Fibroblast of skin of back (primary cell): Measurements from ENCODE around the gene PTPRJ.
"Not testable (repeated sequence)": the region's sequence is repeated elsewhere in the genome, so short reads cannot be mapped to it uniquely, and the experiment has no call there.

Source experiments
- DNase-seq: peaks from one replicate; pipeline ENCODE4 v3.0.0-alpha.2; 2013

PTPRJ gene

GRCh38 chr11:48168815-48169214 lies 188.5 kb downstream of the PTPRJ start:
- DNase-seq = no peak

GRCh38 chr11:48169259-48169658 lies 188.9 kb downstream of the PTPRJ start:
- no peak for DNase-seq

GRCh38 chr11:48169717-48170116 lies 189.4 kb downstream of the PTPRJ start:
- peak; percentile 32 for DNase-seq

- DNase-seq = peak; percentile 78
These were observed 190.2 kb downstream of the PTPRJ start for GRCh38 chr11:48170241-48171233.

GRCh38 chr11:48172818-48173609 lies 192.7 kb downstream of the PTPRJ start:
- DNase-seq = peak; percentile 58

- no peak for DNase-seq
These were observed 197.3 kb downstream of the PTPRJ start for GRCh38 chr11:48177661-48178060.

GRCh38 chr11:48180627-48181026 lies 200.3 kb downstream of the PTPRJ start:
- DNase-seq = no peak

- DNase-seq = no peak
These were observed 202.6 kb downstream of the PTPRJ start for GRCh38 chr11:48182860-48183526.

GRCh38 chr11:48184452-48184851 lies 204.1 kb downstream of the PTPRJ start:
- no peak for DNase-seq

GRCh38 chr11:48190906-48191654 lies 210.7 kb downstream of the PTPRJ start:
- DNase-seq = not testable (repeated sequence)

- DNase-seq = peak; percentile 62
These were observed 213.5 kb downstream of the PTPRJ start for GRCh38 chr11:48193876-48194275.

- DNase-seq = no peak
These were observed 227.5 kb downstream of the PTPRJ start for GRCh38 chr11:48207881-48208280.

GRCh38 chr11:48210052-48210451 lies 229.7 kb downstream of the PTPRJ start:
- peak; percentile 8 for DNase-seq

GRCh38 chr11:48216510-48216909 lies 236.2 kb downstream of the PTPRJ start, which contains the start of gene OR4B1:
Gene OR4B1, plus strand, starts transcription at chr11:48216810. Its CDS starts 0 bp downstream, at chr11:48216810.
- no peak for DNase-seq
